ENCODE measurements around the gene C1orf87.

DNA sequence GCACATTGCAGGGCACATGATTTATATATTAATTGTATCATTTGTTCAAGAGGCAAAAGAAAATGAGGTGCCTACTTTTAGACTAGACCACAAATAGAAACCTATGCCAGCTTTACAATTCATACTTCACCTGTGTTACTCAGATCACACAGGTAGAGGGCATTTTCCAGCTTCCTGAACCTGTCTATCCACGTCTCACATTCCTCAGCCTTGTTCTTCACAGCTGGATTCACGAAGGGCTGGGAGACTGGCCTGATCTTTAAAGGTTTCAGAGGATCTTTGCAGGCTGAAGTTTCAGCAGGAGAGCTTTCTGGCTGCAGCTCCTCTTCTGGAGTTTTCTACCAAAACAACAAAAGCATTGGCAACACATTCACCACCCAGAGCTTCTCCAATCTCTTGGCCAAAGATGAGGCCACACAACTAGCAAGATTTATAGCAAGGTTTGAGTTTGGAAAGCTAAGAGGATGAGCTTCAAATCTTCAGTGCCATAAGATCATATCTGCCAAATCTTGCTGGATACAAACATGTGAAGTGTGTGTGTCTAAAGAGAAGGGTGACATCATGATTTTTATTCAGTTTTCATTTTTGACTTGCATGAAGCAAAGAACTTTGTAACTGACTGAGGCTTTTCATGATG lies 76.0 kb downstream of the C1orf87 start:
- TF ChIP-seq EZH2 (IDR thresholded peaks at IDR 0.05) (no peak), POLR2AphosphoS5 (IDR thresholded peaks at IDR 0.05; ENCODE audit: borderline replicate concordance, low read depth, low read length) (no peak), FOXP2 (optimal IDR thresholded peaks at IDR 0.05; ENCODE audit: control extremely low read depth, extremely low read length, insufficient read depth) (no peak)

All from SK-N-MC (cell line).